OCI-LY7 (cell line): Measurements from ENCODE around the gene PLCL1. TPM values are rescaled to one million over a fixed set of nuclear protein-coding genes. Genes with fewer than 3 reads are reported as not detected.

Experiments
- BruUV-seq: library from RNA; stranded (reverse); fragments of 400-500 nt; replicated peaks from 2 replicates; lab custom pipeline; 2021; lab: Mats Ljungman, UMichigan
- CTCF ChIA-PET: fragments of 300-600 bp; sonication (Branson Sonifier 250); formaldehyde crosslinking; loops from one replicate; lab custom pipeline; 2022; ENCODE audit warnings: antibody characterized with exemption; ENCODE audit not compliant: unreplicated experiment; lab: Charles Lee
- POLR2A ChIA-PET: fragments of 300-600 bp; sonication (Branson Sonifier 250); formaldehyde crosslinking; loops from one replicate; lab custom pipeline; 2022; ENCODE audit warnings: antibody characterized with exemption; lab: Charles Lee
- DNase-seq: peaks from one replicate; pipeline ENCODE4 v3.0.0-alpha.2; 2015; ENCODE audit warnings: low spot score
- H2AFZ ChIP-seq: fragments of 200-600 bp; sonication (generic), shearing (Covaris generic); 2 replicates; pipeline ENCODE4 v1.6.1; 2014; ENCODE audit warnings: mild to moderate bottlenecking, antibody characterized with exemption, low read length, moderate library complexity
- H3K27ac ChIP-seq: fragments of 200-600 bp; sonication (generic); 2 replicates; pipeline ENCODE4 v1.5.1; 2014; ENCODE audit warnings: mixed run types, low read depth, mild to moderate bottlenecking, moderate library complexity, low read length, inconsistent platforms; ENCODE audit not compliant: poor library complexity, severe bottlenecking
- H3K36me3 ChIP-seq: fragments of 200-600 bp; sonication (generic); 2 replicates; pipeline ENCODE4 v1.6.1; 2014; ENCODE audit warnings: mild to moderate bottlenecking, antibody characterized with exemption, low read length, moderate library complexity, mixed read lengths; ENCODE audit not compliant: insufficient read depth
- H3K4me1 ChIP-seq: fragments of 200-600 bp; sonication (generic); 2 replicates; pipeline ENCODE4 v1.5.1; 2014; ENCODE audit warnings: mild to moderate bottlenecking, low read length; ENCODE audit not compliant: insufficient read depth, poor library complexity, severe bottlenecking
- H3K4me2 ChIP-seq: fragments of 200-600 bp; sonication (generic); 2 replicates; pipeline ENCODE4 v1.6.1; 2014; ENCODE audit warnings: mild to moderate bottlenecking, low read length
- H3K4me3 ChIP-seq: fragments of 200-600 bp; sonication (generic); 2 replicates; pipeline ENCODE4 v1.5.1; 2014; ENCODE audit warnings: mild to moderate bottlenecking, low read depth, low read length; ENCODE audit not compliant: poor library complexity, severe bottlenecking
- H3K79me2 ChIP-seq: fragments of 200-600 bp; sonication (generic); 2 replicates; pipeline ENCODE4 v1.6.1; 2016; ENCODE audit warnings: low read depth, mild to moderate bottlenecking, low read length, moderate library complexity, mixed read lengths; ENCODE audit not compliant: insufficient read depth
- H3K9me2 ChIP-seq: fragments of 200-600 bp; sonication (generic); 2 replicates; pipeline ENCODE4 v1.6.1; 2016; ENCODE audit warnings: mild to moderate bottlenecking, low read length, mixed read lengths; ENCODE audit not compliant: insufficient read depth
- H3K9me3 ChIP-seq: fragments of 200-600 bp; sonication (generic); 2 replicates; pipeline ENCODE4 v1.6.1; 2014; ENCODE audit warnings: mild to moderate bottlenecking, mixed run types, low read length, mixed read lengths
- H4K20me1 ChIP-seq: fragments of 200-600 bp; sonication (generic); 2 replicates; pipeline ENCODE4 v1.6.1; 2014; ENCODE audit warnings: mild to moderate bottlenecking, antibody characterized with exemption, low read length, moderate library complexity, mixed read lengths; ENCODE audit not compliant: insufficient read depth
- CTCF ChIP-seq: fragments of 200-600 bp; sonication (generic); conservative IDR thresholded peaks from 2 replicates; pipeline ENCODE4 v1.5.1; 2014; ENCODE audit warnings: mild to moderate bottlenecking, antibody characterized with exemption, low read length, moderate library complexity, mixed read lengths
- EZH2phosphoT487 ChIP-seq: fragments of 200-600 bp; sonication (generic); IDR thresholded peaks from 2 replicates; pipeline ENCODE4 v1.6.1; 2018; ENCODE audit warnings: low read depth, borderline replicate concordance, mild to moderate bottlenecking, mixed run types, antibody characterized with exemption, low read length, moderate library complexity, mixed read lengths
- intact Hi-C: fragments of 100-400 bp; cut with micrococcal nuclease; formaldehyde crosslinking; loops from one replicate; pipeline ENCODE4 v1.10.0; 2022; ENCODE audit not compliant: unreplicated experiment
- total RNA-seq, 2 experiments: library from RNA; depleted of rRNA in 1 of 2; stranded (reverse); fragments of >200 nt in 1 of 2; shearing (Covaris generic) in 1 of 2; gene quantifications; 2 replicates each; pipeline ENCODE4 v1.2.3, GENCODE V29; 2014 to 2022

The PLCL1 gene
- total RNA-seq, 2 experiments from 2014 or later, result 0.03 TPM; not detected in 1

GRCh38 chr2:197869041-197869440, 64.6 kb downstream of the PLCL1 start:
- H3K4me2 ChIP-seq, result no peak overlapping the region
- no peak for TF ChIP-seq CTCF
- TF ChIP-seq EZH2phosphoT487, result no peak
- H3K4me1 ChIP-seq, result no peaks in the 10 kb centered on the region
- no TSS peak for BruUV-seq
- H3K9me2 ChIP-seq, result no peaks in the 10 kb centered on the region
- no peaks in the 10 kb centered on the region for H3K36me3 ChIP-seq
- intact Hi-C loops, result no loop called here
- no peaks in the 10 kb centered on the region for H3K9me3 ChIP-seq
- ChIA-PET CTCF (no interaction called here), POLR2A (interaction anchor here (1.4 kb wide), 1 partner anchor 21 kb away, joined by 3 read pairs; no protein-coding TSS in a partner anchor)
- H4K20me1 ChIP-seq, result no peaks in the 10 kb centered on the region
- H3K79me2 ChIP-seq, result no peaks in the 10 kb centered on the region
- H3K27ac ChIP-seq, result no peak overlapping the region
- H2AFZ ChIP-seq, result no peak overlapping the region
- no peak for DNase-seq
- no peak overlapping the region for H3K4me3 ChIP-seq

- Histone ChIP-seq H4K20me1 (no peaks in the 10 kb centered on the region), H3K36me3 (no peaks in the 10 kb centered on the region), H3K4me2 (no peak overlapping the region), H3K4me1 (no peaks in the 10 kb centered on the region), H2AFZ (no peak overlapping the region), H3K9me3 (no peaks in the 10 kb centered on the region), H3K9me2 (no peaks in the 10 kb centered on the region), H3K27ac (no peak overlapping the region), H3K4me3 (no peak overlapping the region), H3K79me2 (no peaks in the 10 kb centered on the region)
- TF ChIP-seq EZH2phosphoT487 (no peak), CTCF (no peak)
- intact Hi-C loops, result no loop called here
- ChIA-PET POLR2A (interaction anchor here (1.4 kb wide), 1 partner anchor 20 kb away, joined by 3 read pairs; no protein-coding TSS in a partner anchor), CTCF (no interaction called here)
- BruUV-seq, result no TSS peak
- no peak for DNase-seq
Measured at GRCh38 chr2:197869501-197870111, 65.2 kb downstream of the PLCL1 start.

GRCh38 chr2:197870137-197870536, 65.7 kb downstream of the PLCL1 start:
- Histone ChIP-seq H3K36me3 (no peaks in the 10 kb centered on the region), H3K27ac (no peak overlapping the region), H3K4me3 (no peak overlapping the region), H3K79me2 (no peaks in the 10 kb centered on the region), H3K9me2 (no peaks in the 10 kb centered on the region), H3K4me1 (no peaks in the 10 kb centered on the region), H3K9me3 (no peaks in the 10 kb centered on the region), H4K20me1 (no peaks in the 10 kb centered on the region), H3K4me2 (no peak overlapping the region), H2AFZ (no peak overlapping the region)
- ChIA-PET CTCF (no interaction called here), POLR2A (interaction anchor here (1.4 kb wide), 1 partner anchor 20 kb away, joined by 3 read pairs; no protein-coding TSS in a partner anchor)
- intact Hi-C loops, result no loop called here
- TF ChIP-seq CTCF, result no peak
- no peak for TF ChIP-seq EZH2phosphoT487
- BruUV-seq, result no TSS peak
- DNase-seq, result no peak
